Liver (tissue), 9 donors: ENCODE data around the gene NAXD. TPM values are rescaled to one million over a fixed set of nuclear protein-coding genes. Genes with fewer than 3 reads are reported as not detected.

ENCODE experiments used
- DNase-seq: peaks from one replicate; pipeline ENCODE4 v3.0.0-alpha.2; 2017; ENCODE audit warnings: low spot score
- H3K27ac ChIP-seq, 2 donors: one replicate each; pipeline ENCODE4 v1.7.0; 2013; ENCODE audit warnings: inconsistent platforms in 2 of 2, low read length in 2 of 2, control low read depth in 1 of 2, low read depth in 1 of 2, mild to moderate bottlenecking in 1 of 2
- H3K27me3 ChIP-seq, 4 donors: one replicate each; pipeline versions ENCODE4 v1.6.1 to v1.7.0; 2013; ENCODE audit warnings: low read length in 3 of 4, inconsistent platforms in 1 of 4, mild to moderate bottlenecking in 1 of 4, moderate library complexity in 1 of 4; ENCODE audit not compliant: control insufficient read depth in 4 of 4, insufficient read depth in 4 of 4
- H3K36me3 ChIP-seq, 4 donors: one replicate each; pipeline versions ENCODE4 v1.6.1 to v1.7.0; 2013; ENCODE audit warnings: low read length in 3 of 4, mild to moderate bottlenecking in 3 of 4, low read depth in 1 of 4, moderate library complexity in 1 of 4; ENCODE audit not compliant: control insufficient read depth in 4 of 4, insufficient read depth in 3 of 4
- H3K4me1 ChIP-seq, 4 donors: one replicate each; pipeline versions ENCODE4 v1.6.1 to v1.7.0; 2013; ENCODE audit warnings: low read length in 3 of 4, mild to moderate bottlenecking in 3 of 4, moderate library complexity in 1 of 4; ENCODE audit not compliant: control insufficient read depth in 4 of 4, insufficient read depth in 4 of 4
- H3K4me3 ChIP-seq, 3 donors: one replicate each; pipeline versions ENCODE4 v1.6.1 to v1.7.0; 2013; ENCODE audit warnings: low read length in 3 of 3, control low read depth in 1 of 3, low read depth in 1 of 3, mild to moderate bottlenecking in 1 of 3
- H3K9ac ChIP-seq, 2 donors: one replicate each; pipeline ENCODE4 v1.7.0; 2013; ENCODE audit warnings: low read length in 2 of 2, mild to moderate bottlenecking in 2 of 2, moderate library complexity in 2 of 2, control low read depth in 1 of 2, low read depth in 1 of 2
- H3K9me3 ChIP-seq, 4 donors: one replicate each; pipeline versions ENCODE4 v1.6.1 to v1.7.0; 2013; ENCODE audit warnings: low read length in 3 of 4; ENCODE audit not compliant: control insufficient read depth in 4 of 4
- EGR1 ChIP-seq, 2 donors: IDR thresholded peaks; 2 replicates each; pipeline ENCODE4 v1.6.1; 2016 to 2018; ENCODE audit warnings: antibody characterized with exemption in 2 of 2, low read depth in 2 of 2
- FOXA1 ChIP-seq: IDR thresholded peaks from 2 replicates; pipeline ENCODE4 v1.6.1; 2016; ENCODE audit warnings: antibody characterized with exemption
- FOXA2 ChIP-seq: IDR thresholded peaks from 2 replicates; pipeline ENCODE4 v1.6.1; 2016; ENCODE audit warnings: antibody characterized with exemption
- GABPA ChIP-seq, 2 donors: IDR thresholded peaks in 1 of 2; conservative IDR thresholded peaks in 1 of 2; 2 replicates each; pipeline ENCODE4 v1.6.1; 2016; ENCODE audit warnings: antibody characterized with exemption in 2 of 2, mild to moderate bottlenecking in 1 of 2, moderate library complexity in 1 of 2
- HNF4A ChIP-seq, 2 donors: conservative IDR thresholded peaks; 2 replicates each; pipeline ENCODE4 v1.6.1; 2016; ENCODE audit warnings: antibody characterized with exemption in 2 of 2, mild to moderate bottlenecking in 2 of 2
- HNF4G ChIP-seq: IDR thresholded peaks from 2 replicates; pipeline ENCODE4 v1.6.1; 2016; ENCODE audit warnings: antibody characterized with exemption
- JUND ChIP-seq, 2 donors: IDR thresholded peaks; 2 replicates each; pipeline ENCODE4 v1.6.1; 2016; ENCODE audit warnings: antibody characterized with exemption in 2 of 2
- NR2F2 ChIP-seq: IDR thresholded peaks from 2 replicates; pipeline ENCODE4 v1.6.1; 2016; ENCODE audit warnings: antibody characterized with exemption
- RAD21 ChIP-seq, 2 donors: IDR thresholded peaks; 2 replicates each; pipeline ENCODE4 v1.6.1; 2016; ENCODE audit warnings: antibody characterized with exemption in 2 of 2, mild to moderate bottlenecking in 2 of 2
- RXRA ChIP-seq, 2 donors: IDR thresholded peaks; 2 replicates each; pipeline ENCODE4 v1.6.1; 2017 to 2018; ENCODE audit warnings: antibody characterized with exemption in 2 of 2, mild to moderate bottlenecking in 1 of 2
- SP1 ChIP-seq: IDR thresholded peaks from 2 replicates; pipeline ENCODE4 v1.6.1; 2018; ENCODE audit warnings: antibody characterized with exemption, mild to moderate bottlenecking
- TAF1 ChIP-seq: conservative IDR thresholded peaks from 2 replicates; pipeline ENCODE4 v1.6.1; 2016; ENCODE audit warnings: antibody characterized with exemption, mild to moderate bottlenecking
- YY1 ChIP-seq: IDR thresholded peaks from 2 replicates; pipeline ENCODE4 v1.6.1; 2016; ENCODE audit warnings: antibody characterized with exemption, mild to moderate bottlenecking
- WGBS: extraction: QIAGEN DNeasy Blood & Tissue Kit; methylation state at CpG from one replicate; pipeline ENCODE4 v1.1.7; 2013; 5-methylcytosine and 5-hydroxymethylcytosine counted together
- polyA plus RNA-seq, 2 donors: library from polyadenylated mRNA; stranded (reverse) in 1 of 2; unstranded in 1 of 2; fragments of 200-250 nt in 1 of 2; fragments of >200 nt in 1 of 2; fragmentation: Nextera tagmentation in 1 of 2; extraction: Ambion mirVana in 1 of 2; gene quantifications; one replicate each; pipeline versions ENCODE4 v1.2.1 to v1.2.3, GENCODE V29; 2013 to 2015
- total RNA-seq, 2 donors: library from RNA; depleted of rRNA; stranded (reverse); fragments of >200 nt; gene quantifications; one replicate each; pipeline ENCODE4 v1.2.3, GENCODE V29; 2014
- TF ChIP-seq, protein P1 (sequence below): IDR thresholded peaks from 2 replicates; pipeline ENCODE4 v1.6.1; 2016; ENCODE audit warnings: antibody characterized with exemption
- TF ChIP-seq, protein P2 (sequence below): IDR thresholded peaks from 2 replicates; pipeline ENCODE4 v1.6.1; 2016; ENCODE audit warnings: antibody characterized with exemption
- TF ChIP-seq, protein P3 (sequence below): IDR thresholded peaks from 2 replicates; pipeline ENCODE4 v1.6.1; 2016; ENCODE audit warnings: antibody characterized with exemption, mild to moderate bottlenecking
- TF ChIP-seq, protein P4 (sequence below): fragments of 150-350 bp; IDR thresholded peaks from 2 replicates; pipeline ENCODE4 v1.5.1; 2017; ENCODE audit warnings: improper control_type of control experiment, low read depth, low read length; ENCODE audit not compliant: missing input control
- TF ChIP-seq, protein P5 (sequence below): IDR thresholded peaks from 2 replicates; pipeline ENCODE4 v1.6.1; 2016; ENCODE audit warnings: antibody characterized with exemption
- donor health status: healthy.
- donor health status: healthy.
- donor health status: healthy.
- donor health status: healthy.
- donor health status: healthy.

NAXD gene
- total and polyA plus RNA-seq, 4 donors = 19.0 to 40.5 (median 27.6) TPM

DNA sequence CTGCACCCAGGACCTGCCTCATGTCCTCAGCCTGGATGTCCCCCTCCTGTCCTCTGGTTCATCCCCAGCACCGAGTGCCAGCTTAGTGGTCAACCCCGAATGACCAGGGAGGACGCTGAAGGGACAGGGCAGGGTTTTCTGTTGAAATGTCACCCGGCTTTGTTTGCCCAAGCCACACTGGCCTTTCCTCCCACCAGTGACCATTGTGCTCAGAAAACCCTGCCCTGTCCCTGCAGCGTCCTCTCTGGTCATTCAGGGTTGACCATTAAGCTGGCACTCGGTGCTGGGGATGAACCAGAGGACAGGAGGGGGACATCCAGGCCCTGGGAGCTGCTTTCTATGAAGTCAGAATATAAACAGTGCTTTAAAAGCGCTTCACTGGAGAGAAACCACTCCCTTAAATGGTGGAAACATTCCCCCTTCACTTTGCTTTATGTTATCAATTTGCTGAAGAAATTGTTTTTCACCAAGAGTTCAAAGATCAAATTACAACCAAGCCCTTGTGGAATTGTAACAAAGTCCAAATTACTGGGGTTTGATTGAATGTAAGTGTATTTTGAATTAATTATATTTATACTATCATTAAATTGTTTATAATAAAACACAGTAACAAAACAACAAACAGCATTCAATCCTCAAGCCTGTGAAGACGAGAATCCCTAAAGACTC lies 69.2 kb downstream of the NAXD start:
- peaks cover 4 to 21% (median 11%) of the 10 kb centered on the region in 4 donors for H3K4me1 ChIP-seq
- no peak overlapping the region for H3K4me3 ChIP-seq
- no peaks in the 10 kb centered on the region for H3K9me3 ChIP-seq
- H3K9ac ChIP-seq = no peak overlapping the region
- H3K27me3 ChIP-seq = no peaks in the 10 kb centered on the region
- H3K36me3 ChIP-seq = peaks cover 7 to 12% (median 9%) of the 10 kb centered on the region in 4 donors
- DNase-seq = peak; percentile 39
- H3K27ac ChIP-seq = peak overlapping the region; percentile 5 to 46
- no peak for TF ChIP-seq NR2F2
- TF ChIP-seq JUND (IDR thresholded peaks at IDR 0.05) = no peak
- TF ChIP-seq HNF4G = peak; percentile 63
- TF ChIP-seq HNF4A (conservative IDR thresholded peaks at IDR 0.05) = peak; percentile 92 to 96
- peak; percentile 32 for TF ChIP-seq FOXA2
- TF ChIP-seq, protein P1, sequence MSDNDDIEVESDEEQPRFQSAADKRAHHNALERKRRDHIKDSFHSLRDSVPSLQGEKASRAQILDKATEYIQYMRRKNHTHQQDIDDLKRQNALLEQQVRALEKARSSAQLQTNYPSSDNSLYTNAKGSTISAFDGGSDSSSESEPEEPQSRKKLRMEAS = no peak
- peak; percentile 69 for TF ChIP-seq YY1
- peak; percentile 83 to 84 for TF ChIP-seq RXRA (IDR thresholded peaks at IDR 0.05)
- TF ChIP-seq, protein P2, sequence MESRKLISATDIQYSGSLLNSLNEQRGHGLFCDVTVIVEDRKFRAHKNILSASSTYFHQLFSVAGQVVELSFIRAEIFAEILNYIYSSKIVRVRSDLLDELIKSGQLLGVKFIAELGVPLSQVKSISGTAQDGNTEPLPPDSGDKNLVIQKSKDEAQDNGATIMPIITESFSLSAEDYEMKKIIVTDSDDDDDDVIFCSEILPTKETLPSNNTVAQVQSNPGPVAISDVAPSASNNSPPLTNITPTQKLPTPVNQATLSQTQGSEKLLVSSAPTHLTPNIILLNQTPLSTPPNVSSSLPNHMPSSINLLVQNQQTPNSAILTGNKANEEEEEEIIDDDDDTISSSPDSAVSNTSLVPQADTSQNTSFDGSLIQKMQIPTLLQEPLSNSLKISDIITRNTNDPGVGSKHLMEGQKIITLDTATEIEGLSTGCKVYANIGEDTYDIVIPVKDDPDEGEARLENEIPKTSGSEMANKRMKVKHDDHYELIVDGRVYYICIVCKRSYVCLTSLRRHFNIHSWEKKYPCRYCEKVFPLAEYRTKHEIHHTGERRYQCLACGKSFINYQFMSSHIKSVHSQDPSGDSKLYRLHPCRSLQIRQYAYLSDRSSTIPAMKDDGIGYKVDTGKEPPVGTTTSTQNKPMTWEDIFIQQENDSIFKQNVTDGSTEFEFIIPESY = peak; percentile 45
- TF ChIP-seq, protein P3, sequence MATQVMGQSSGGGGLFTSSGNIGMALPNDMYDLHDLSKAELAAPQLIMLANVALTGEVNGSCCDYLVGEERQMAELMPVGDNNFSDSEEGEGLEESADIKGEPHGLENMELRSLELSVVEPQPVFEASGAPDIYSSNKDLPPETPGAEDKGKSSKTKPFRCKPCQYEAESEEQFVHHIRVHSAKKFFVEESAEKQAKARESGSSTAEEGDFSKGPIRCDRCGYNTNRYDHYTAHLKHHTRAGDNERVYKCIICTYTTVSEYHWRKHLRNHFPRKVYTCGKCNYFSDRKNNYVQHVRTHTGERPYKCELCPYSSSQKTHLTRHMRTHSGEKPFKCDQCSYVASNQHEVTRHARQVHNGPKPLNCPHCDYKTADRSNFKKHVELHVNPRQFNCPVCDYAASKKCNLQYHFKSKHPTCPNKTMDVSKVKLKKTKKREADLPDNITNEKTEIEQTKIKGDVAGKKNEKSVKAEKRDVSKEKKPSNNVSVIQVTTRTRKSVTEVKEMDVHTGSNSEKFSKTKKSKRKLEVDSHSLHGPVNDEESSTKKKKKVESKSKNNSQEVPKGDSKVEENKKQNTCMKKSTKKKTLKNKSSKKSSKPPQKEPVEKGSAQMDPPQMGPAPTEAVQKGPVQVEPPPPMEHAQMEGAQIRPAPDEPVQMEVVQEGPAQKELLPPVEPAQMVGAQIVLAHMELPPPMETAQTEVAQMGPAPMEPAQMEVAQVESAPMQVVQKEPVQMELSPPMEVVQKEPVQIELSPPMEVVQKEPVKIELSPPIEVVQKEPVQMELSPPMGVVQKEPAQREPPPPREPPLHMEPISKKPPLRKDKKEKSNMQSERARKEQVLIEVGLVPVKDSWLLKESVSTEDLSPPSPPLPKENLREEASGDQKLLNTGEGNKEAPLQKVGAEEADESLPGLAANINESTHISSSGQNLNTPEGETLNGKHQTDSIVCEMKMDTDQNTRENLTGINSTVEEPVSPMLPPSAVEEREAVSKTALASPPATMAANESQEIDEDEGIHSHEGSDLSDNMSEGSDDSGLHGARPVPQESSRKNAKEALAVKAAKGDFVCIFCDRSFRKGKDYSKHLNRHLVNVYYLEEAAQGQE = no peak
- TF ChIP-seq, protein P4, sequence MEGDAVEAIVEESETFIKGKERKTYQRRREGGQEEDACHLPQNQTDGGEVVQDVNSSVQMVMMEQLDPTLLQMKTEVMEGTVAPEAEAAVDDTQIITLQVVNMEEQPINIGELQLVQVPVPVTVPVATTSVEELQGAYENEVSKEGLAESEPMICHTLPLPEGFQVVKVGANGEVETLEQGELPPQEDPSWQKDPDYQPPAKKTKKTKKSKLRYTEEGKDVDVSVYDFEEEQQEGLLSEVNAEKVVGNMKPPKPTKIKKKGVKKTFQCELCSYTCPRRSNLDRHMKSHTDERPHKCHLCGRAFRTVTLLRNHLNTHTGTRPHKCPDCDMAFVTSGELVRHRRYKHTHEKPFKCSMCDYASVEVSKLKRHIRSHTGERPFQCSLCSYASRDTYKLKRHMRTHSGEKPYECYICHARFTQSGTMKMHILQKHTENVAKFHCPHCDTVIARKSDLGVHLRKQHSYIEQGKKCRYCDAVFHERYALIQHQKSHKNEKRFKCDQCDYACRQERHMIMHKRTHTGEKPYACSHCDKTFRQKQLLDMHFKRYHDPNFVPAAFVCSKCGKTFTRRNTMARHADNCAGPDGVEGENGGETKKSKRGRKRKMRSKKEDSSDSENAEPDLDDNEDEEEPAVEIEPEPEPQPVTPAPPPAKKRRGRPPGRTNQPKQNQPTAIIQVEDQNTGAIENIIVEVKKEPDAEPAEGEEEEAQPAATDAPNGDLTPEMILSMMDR = peak; percentile 13
- TF ChIP-seq, protein P5, sequence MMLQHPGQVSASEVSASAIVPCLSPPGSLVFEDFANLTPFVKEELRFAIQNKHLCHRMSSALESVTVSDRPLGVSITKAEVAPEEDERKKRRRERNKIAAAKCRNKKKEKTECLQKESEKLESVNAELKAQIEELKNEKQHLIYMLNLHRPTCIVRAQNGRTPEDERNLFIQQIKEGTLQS = no peak
- peak in 1 of 2 donors; percentile 11 for TF ChIP-seq EGR1 (IDR thresholded peaks at IDR 0.05; ENCODE audit: low read depth in 2 of 2)
- TF ChIP-seq FOXA1 = peak; percentile 20
- TF ChIP-seq GABPA (IDR thresholded peaks at IDR 0.05 in 1 of 2, conservative IDR thresholded peaks at IDR 0.05 in 1 of 2) = no peak
- TF ChIP-seq SP1 = peak; percentile 71
- no peak for TF ChIP-seq TAF1
- no peak for TF ChIP-seq RAD21 (IDR thresholded peaks at IDR 0.05)
- WGBS = 34% methylated on average over 8 of the region's 8 CpGs
